B cell (primary cell): ENCODE results near the gene USP21.

ENCODE experiments used
- CTCF ChIP-seq: fragments of 200-600 bp; IDR thresholded peaks from one replicate; pipeline ENCODE4 v1.8.0; 2022; ENCODE audit warnings: antibody characterized with exemption, mild to moderate bottlenecking
- EZH2 ChIP-seq: IDR thresholded peaks from 2 replicates; pipeline ENCODE4 v1.6.1; 2012; ENCODE audit warnings: borderline replicate concordance, low read depth, mild to moderate bottlenecking, moderate library complexity, low read length; ENCODE audit not compliant: insufficient read depth, poor library complexity, severe bottlenecking

DNA sequence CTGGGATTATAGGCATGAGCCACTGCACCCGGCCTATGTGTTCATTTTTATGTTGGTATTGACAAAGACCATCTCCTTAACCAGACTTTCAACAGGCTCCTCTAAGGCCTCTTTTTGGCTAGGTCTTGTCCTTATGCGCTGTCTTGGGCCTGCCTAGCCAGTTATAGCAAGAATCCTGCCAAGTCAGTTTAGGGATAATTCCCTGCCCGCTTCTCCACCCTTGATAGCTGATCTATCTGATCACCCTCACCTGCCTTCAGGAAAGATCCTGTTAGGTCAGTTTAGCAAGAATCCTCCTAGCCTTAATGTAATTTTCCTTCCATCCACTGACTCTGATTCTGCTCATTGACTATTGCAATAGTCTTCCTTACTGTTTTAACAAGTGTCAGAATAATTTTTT, 20.4 kb downstream of the USP21 start:
- TF ChIP-seq CTCF (no peak), EZH2 (no peak)
